Left lung (tissue), 10 donors: ENCODE results near the gene TUBB3. TPM values are rescaled to one million over a fixed set of nuclear protein-coding genes. Genes with fewer than 3 reads are reported as not detected.

Source experiments
- ATAC-seq: fragments of 200-7000 bp; cut with Tn5 transposase; one replicate; pipeline ENCODE4 v1.9.1; 2020; ENCODE audit warnings: moderate library complexity
- DNase-seq, 4 donors: peaks; one replicate each; pipeline ENCODE4 v3.0.0-alpha.2; 2013 to 2020
- H3K27ac ChIP-seq, 2 donors: fragments of 200-600 bp; sonication (generic) in 1 of 2; one replicate each; pipeline versions ENCODE4 v1.5.0 to v1.8.0; 2020 to 2021
- H3K27me3 ChIP-seq, 2 donors: fragments of 200-600 bp; sonication (generic) in 1 of 2; one replicate each; pipeline versions ENCODE4 v1.5.0 to v1.8.0; 2020 to 2021
- H3K36me3 ChIP-seq, 2 donors: fragments of 200-600 bp; sonication (generic) in 1 of 2; one replicate each; pipeline versions ENCODE4 v1.5.0 to v1.8.0; 2020 to 2021
- H3K4me1 ChIP-seq, 2 donors: fragments of 200-600 bp; one replicate each; pipeline ENCODE4 v1.8.0; 2021
- H3K4me3 ChIP-seq, 2 donors: fragments of 200-600 bp; sonication (generic) in 1 of 2; one replicate each; pipeline versions ENCODE4 v1.5.0 to v1.8.0; 2020 to 2021; ENCODE audit warnings: mild to moderate bottlenecking in 1 of 2
- H3K9me3 ChIP-seq, 2 donors: fragments of 200-600 bp; sonication (generic) in 1 of 2; one replicate each; pipeline versions ENCODE4 v1.5.0 to v1.8.0; 2020 to 2021
- CTCF ChIP-seq, 2 donors: fragments of 200-600 bp; sonication (generic) in 1 of 2; IDR thresholded peaks; one replicate each; pipeline versions ENCODE4 v1.5.0 to v1.8.0; 2021; ENCODE audit warnings: antibody characterized with exemption in 2 of 2
- intact Hi-C, 2 donors: fragments of 100-400 bp; cut with DNase I; formaldehyde crosslinking; loops; one replicate each; pipeline versions ENCODE4 v1.11.2 to v1.14.2; 2022
- polyA plus RNA-seq, 6 donors: library from polyadenylated mRNA; unstranded; fragments of 120-200 nt; gene quantifications; one replicate each; pipeline ENCODE4 v1.2.1, GENCODE V29; 2013; ENCODE audit not compliant: insufficient read length in 6 of 6
- total RNA-seq, 2 donors: library from RNA; stranded (reverse); fragmentation: NEBNext Ultra II Directional; extraction: Animal tissue kit (Norgen Biotek cat#: 25700); gene quantifications; one replicate each; pipeline ENCODE4 v1.2.1, GENCODE V29; 2021
- donor health status: DM: no; HTN: yes; CAD: no.
- donor health status: DM: no; HTN: no; CAD: no.

Gene TUBB3
- total and polyA plus RNA-seq, 8 donors: 2.7 to 54.2 (median 8.3) TPM

GRCh38 chr16:89973654-89974335, 50.7 kb downstream of the TUBB3 start:
- Histone ChIP-seq H3K27ac (no peak overlapping the region), H3K27me3 (no peaks in the 10 kb centered on the region), H3K4me3 (peak overlapping the region in 1 of 2 donors; percentile 88), H3K9me3 (no peaks in the 10 kb centered on the region), H3K4me1 (peaks cover 13 to 50% of the 10 kb centered on the region in 2 donors), H3K36me3 (peaks cover 0 to 31% of the 10 kb centered on the region in 2 donors)
- ATAC-seq: no peak
- no peak for DNase-seq
- intact Hi-C loops: no loop called here
- no peak for TF ChIP-seq CTCF (IDR thresholded peaks at IDR 0.05)

GRCh38 chr16:89974870-89975269, 51.7 kb downstream of the TUBB3 start:
- no peaks in the 10 kb centered on the region for H3K27me3 ChIP-seq
- no peak overlapping the region for H3K4me3 ChIP-seq
- H3K9me3 ChIP-seq: no peaks in the 10 kb centered on the region
- H3K27ac ChIP-seq: no peak overlapping the region
- no peak for ATAC-seq
- H3K4me1 ChIP-seq: peaks cover 10 to 46% of the 10 kb centered on the region in 2 donors
- intact Hi-C loops: no loop called here
- H3K36me3 ChIP-seq: peaks cover 0 to 36% of the 10 kb centered on the region in 2 donors
- DNase-seq: peak in 1 of 4 donors; percentile 1
- no peak for TF ChIP-seq CTCF (IDR thresholded peaks at IDR 0.05)

GRCh38 chr16:89981414-89981813, 58.3 kb downstream of the TUBB3 start:
- H3K27me3 ChIP-seq: no peaks in the 10 kb centered on the region
- H3K4me3 ChIP-seq: no peak overlapping the region
- TF ChIP-seq CTCF (IDR thresholded peaks at IDR 0.05): no peak
- no peaks in the 10 kb centered on the region for H3K9me3 ChIP-seq
- no peak overlapping the region for H3K27ac ChIP-seq
- intact Hi-C loops: no loop called here
- peak in 1 of 4 donors; percentile 7 for DNase-seq
- H3K4me1 ChIP-seq: no peaks in the 10 kb centered on the region
- ATAC-seq: no peak
- H3K36me3 ChIP-seq: peaks cover 0 to 93% of the 10 kb centered on the region in 2 donors

GRCh38 chr16:89982318-89982717, 59.2 kb downstream of the TUBB3 start:
- no peaks in the 10 kb centered on the region for H3K4me1 ChIP-seq
- ATAC-seq (no peak), DNase-seq (peak in 1 of 4 donors; percentile 47)
- H3K27me3 ChIP-seq: no peaks in the 10 kb centered on the region
- H3K9me3 ChIP-seq: no peaks in the 10 kb centered on the region
- peaks cover 0 to 98% of the 10 kb centered on the region in 2 donors for H3K36me3 ChIP-seq
- TF ChIP-seq CTCF (IDR thresholded peaks at IDR 0.05): no peak
- no peak overlapping the region for H3K27ac ChIP-seq
- H3K4me3 ChIP-seq: no peak overlapping the region
- intact Hi-C loops: no loop called here

- ATAC-seq (no peak), DNase-seq (peak in 1 of 4 donors; percentile 39)
- TF ChIP-seq CTCF (IDR thresholded peaks at IDR 0.05): no peak
- Histone ChIP-seq H3K4me1 (no peaks in the 10 kb centered on the region), H3K27me3 (no peaks in the 10 kb centered on the region), H3K27ac (no peak overlapping the region), H3K36me3 (peaks cover 0 to 97% of the 10 kb centered on the region in 2 donors), H3K4me3 (no peak overlapping the region), H3K9me3 (no peaks in the 10 kb centered on the region)
- intact Hi-C loops: no loop called here
Measured at GRCh38 chr16:89983536-89983935, 60.4 kb downstream of the TUBB3 start.
